HCT116 (cell line): ENCODE data around the gene AWAT2.

Source experiments
- POLR2AphosphoS5 ChIP-seq: IDR thresholded peaks from 2 replicates; pipeline ENCODE4 v1.6.1; 2011; ENCODE audit warnings: mild to moderate bottlenecking, low read depth, low read length, moderate library complexity
- SRF ChIP-seq: IDR thresholded peaks from 2 replicates; pipeline ENCODE4 v1.6.1; 2012; ENCODE audit warnings: low read depth
- TF ChIP-seq, protein P1 (sequence below), 3 experiments: fragments of 200-600 bp in 1 of 3; sonication (generic) in 1 of 3; IDR thresholded peaks in 2 of 3; conservative IDR thresholded peaks in 1 of 3; 2 replicates each; pipeline ENCODE4 v1.5.1; 2012 to 2017; ENCODE audit warnings: low read depth in 2 of 3, low read length in 2 of 3, antibody characterized with exemption in 1 of 3, borderline replicate concordance in 1 of 3, control low read depth in 1 of 3, mild to moderate bottlenecking in 1 of 3, mixed read lengths in 1 of 3, mixed run types in 1 of 3, moderate library complexity in 1 of 3; ENCODE audit not compliant: insufficient read depth in 1 of 3

DNA sequence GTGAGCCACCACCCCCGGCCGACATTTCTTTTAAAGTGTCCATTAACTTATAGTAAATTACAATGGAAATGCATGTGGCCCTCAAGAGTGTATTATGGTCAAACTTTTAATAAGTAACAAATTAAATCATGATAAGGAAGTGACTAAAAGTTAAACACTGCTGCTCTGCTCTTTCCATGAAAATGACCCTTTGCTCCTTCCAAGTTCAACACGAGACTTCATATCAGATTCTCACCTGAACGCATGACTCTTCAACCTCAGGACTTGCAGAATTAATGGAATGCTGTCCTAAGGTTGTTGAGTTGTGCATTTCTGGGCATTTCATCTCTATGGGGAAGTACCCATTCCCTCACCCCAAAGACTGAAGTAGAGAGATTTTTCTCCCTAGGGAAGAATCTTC is 27.1 kb downstream of the AWAT2 start:
- TF ChIP-seq, protein P1, sequence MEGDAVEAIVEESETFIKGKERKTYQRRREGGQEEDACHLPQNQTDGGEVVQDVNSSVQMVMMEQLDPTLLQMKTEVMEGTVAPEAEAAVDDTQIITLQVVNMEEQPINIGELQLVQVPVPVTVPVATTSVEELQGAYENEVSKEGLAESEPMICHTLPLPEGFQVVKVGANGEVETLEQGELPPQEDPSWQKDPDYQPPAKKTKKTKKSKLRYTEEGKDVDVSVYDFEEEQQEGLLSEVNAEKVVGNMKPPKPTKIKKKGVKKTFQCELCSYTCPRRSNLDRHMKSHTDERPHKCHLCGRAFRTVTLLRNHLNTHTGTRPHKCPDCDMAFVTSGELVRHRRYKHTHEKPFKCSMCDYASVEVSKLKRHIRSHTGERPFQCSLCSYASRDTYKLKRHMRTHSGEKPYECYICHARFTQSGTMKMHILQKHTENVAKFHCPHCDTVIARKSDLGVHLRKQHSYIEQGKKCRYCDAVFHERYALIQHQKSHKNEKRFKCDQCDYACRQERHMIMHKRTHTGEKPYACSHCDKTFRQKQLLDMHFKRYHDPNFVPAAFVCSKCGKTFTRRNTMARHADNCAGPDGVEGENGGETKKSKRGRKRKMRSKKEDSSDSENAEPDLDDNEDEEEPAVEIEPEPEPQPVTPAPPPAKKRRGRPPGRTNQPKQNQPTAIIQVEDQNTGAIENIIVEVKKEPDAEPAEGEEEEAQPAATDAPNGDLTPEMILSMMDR (IDR thresholded peaks at IDR 0.05 in 2 of 3, conservative IDR thresholded peaks at IDR 0.05 in 1 of 3; ENCODE audit: borderline replicate concordance in 1 of 3, insufficient read depth in 1 of 3, low read depth in 2 of 3, low read length in 2 of 3) = no peak
- TF ChIP-seq POLR2AphosphoS5 (no peak), SRF (no peak)
